Measurements from ENCODE around the gene NLK. TPM values are rescaled to one million over a fixed set of nuclear protein-coding genes. Genes with fewer than 3 reads are reported as not detected.

The NLK gene
- total RNA-seq, 1 experiment from 2014 or later = 28.0 TPM

- no peak overlapping the region for H3K27ac ChIP-seq (ENCODE audit: low read length)
- no peak for ATAC-seq
- H3K4me1 ChIP-seq (ENCODE audit: control insufficient read depth, insufficient read depth, low read length) = no peaks in the 10 kb centered on the region
- no peaks in the 10 kb centered on the region for H3K9me3 ChIP-seq (ENCODE audit: control insufficient read depth, insufficient read depth, low read depth, low read length)
- DNase-seq (ENCODE audit: low read depth, low spot score) = no peak
- H3K27me3 ChIP-seq (ENCODE audit: control insufficient read depth, insufficient read depth, low read length) = no peaks in the 10 kb centered on the region
- no peak overlapping the region for H3K4me3 ChIP-seq (ENCODE audit: low read depth in 2 of 2, low read length in 2 of 2)
- POLR2A ChIA-PET = interaction anchor here (0.6 kb wide), 1 partner anchor 11 kb away, joined by 4 read pairs; no protein-coding TSS in a partner anchor
- no peaks in the 10 kb centered on the region for H3K36me3 ChIP-seq (ENCODE audit: control insufficient read depth, insufficient read depth, low read length)
- CTCF ChIA-PET = no interaction called here
- BruUV-seq (replicated peaks) = no TSS peak
- in situ Hi-C loops (cut with HindIII; ENCODE audit: low pct_unique_long_range_greater_than_20kb, low sequenced_read_pairs) = no loop called here
- TF ChIP-seq CTCF (IDR thresholded peaks at IDR 0.05) (no peak), REST (IDR thresholded peaks at IDR 0.05; ENCODE audit: insufficient read depth in 1 of 2, low read depth in 2 of 2, low read length in 1 of 2) (no peak)
- intact Hi-C loops (cut with micrococcal nuclease; ENCODE audit: unreplicated experiment) = no loop called here
Measured at GRCh38 chr17:28178800-28179199, 136.3 kb downstream of the NLK start.

- Histone ChIP-seq H3K36me3 (ENCODE audit: control insufficient read depth, insufficient read depth, low read length) (no peaks in the 10 kb centered on the region), H3K9me3 (ENCODE audit: control insufficient read depth, insufficient read depth, low read depth, low read length) (no peaks in the 10 kb centered on the region), H3K27me3 (ENCODE audit: control insufficient read depth, insufficient read depth, low read length) (no peaks in the 10 kb centered on the region), H3K4me3 (ENCODE audit: low read depth in 2 of 2, low read length in 2 of 2) (no peak overlapping the region), H3K27ac (ENCODE audit: low read length) (no peak overlapping the region), H3K4me1 (ENCODE audit: control insufficient read depth, insufficient read depth, low read length) (no peaks in the 10 kb centered on the region)
- TF ChIP-seq TCF7L2 (IDR thresholded peaks at IDR 0.05; ENCODE audit: low read depth, low read length) (no peak), CTCF (IDR thresholded peaks at IDR 0.05) (no peak), POLR2AphosphoS5 (IDR thresholded peaks at IDR 0.05; ENCODE audit: low read depth, low read length) (no peak), REST (IDR thresholded peaks at IDR 0.05; ENCODE audit: insufficient read depth in 1 of 2, low read depth in 2 of 2, low read length in 1 of 2) (no peak), SIN3A (IDR thresholded peaks at IDR 0.05; ENCODE audit: borderline replicate concordance, insufficient read depth, low read depth, low read length) (no peak)
- intact Hi-C loops (cut with micrococcal nuclease; ENCODE audit: unreplicated experiment) = no loop called here
- POLR2A ChIA-PET = no interaction called here
- no peak for ATAC-seq
- no TSS peak for BruUV-seq (replicated peaks)
- CTCF ChIA-PET = no interaction called here
- no peak for DNase-seq (ENCODE audit: low read depth, low spot score)
- in situ Hi-C loops (cut with HindIII; ENCODE audit: low pct_unique_long_range_greater_than_20kb, low sequenced_read_pairs) = no loop called here
Measured at GRCh38 chr17:28180449-28180848, 138.0 kb downstream of the NLK start.
